HG02870 (cell line): ENCODE results near the gene ACY1.
"Not testable (repeated sequence)": the region's sequence is repeated elsewhere in the genome, so short reads cannot be mapped to it uniquely, and the experiment has no call there.

Experiments used
- ATAC-seq: cut with Tn5 transposase; IDR thresholded peaks from one replicate; pipeline ENCODE4 v1.9.1; 2021; ENCODE audit warnings: mild to moderate bottlenecking, moderate library complexity; ENCODE audit not compliant: unreplicated experiment

The ACY1 gene

GRCh38 chr3:52023860-52024764 lies 40.8 kb downstream of the ACY1 start:
- no peak for ATAC-seq

DNA sequence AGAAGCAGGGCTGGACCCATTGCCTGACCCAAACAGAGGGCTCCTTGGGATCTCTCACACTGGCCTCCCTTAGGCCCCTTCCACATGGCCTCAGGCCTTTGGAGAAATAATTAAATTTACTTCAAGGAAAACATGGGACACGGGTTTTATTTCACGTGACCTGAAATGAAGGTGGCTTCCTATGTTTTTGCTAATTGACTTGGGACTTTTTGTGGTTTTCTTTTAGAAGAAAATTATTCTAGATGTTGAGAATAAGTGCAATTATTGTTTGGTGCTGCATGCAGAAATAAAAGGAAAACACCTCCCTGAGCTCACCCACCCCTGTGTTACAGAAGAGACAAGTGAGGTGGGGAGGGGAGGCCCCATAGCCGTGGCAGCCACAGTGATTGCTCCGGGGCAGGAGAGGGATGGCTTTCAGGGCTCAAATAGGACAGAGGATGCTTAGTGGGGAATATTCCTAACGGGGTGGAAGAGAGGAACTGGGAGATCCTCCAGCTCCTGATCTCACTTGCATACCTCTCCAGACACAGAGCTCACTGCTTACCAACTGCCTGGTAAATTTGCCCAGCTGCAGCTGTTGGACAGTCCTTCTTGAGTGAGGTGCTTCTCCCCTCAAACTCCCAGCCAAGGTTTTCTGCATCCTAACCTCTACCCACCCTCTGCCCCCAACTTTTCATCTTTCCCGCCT lies 41.6 kb downstream of the ACY1 start:
- ATAC-seq = no peak

DNA sequence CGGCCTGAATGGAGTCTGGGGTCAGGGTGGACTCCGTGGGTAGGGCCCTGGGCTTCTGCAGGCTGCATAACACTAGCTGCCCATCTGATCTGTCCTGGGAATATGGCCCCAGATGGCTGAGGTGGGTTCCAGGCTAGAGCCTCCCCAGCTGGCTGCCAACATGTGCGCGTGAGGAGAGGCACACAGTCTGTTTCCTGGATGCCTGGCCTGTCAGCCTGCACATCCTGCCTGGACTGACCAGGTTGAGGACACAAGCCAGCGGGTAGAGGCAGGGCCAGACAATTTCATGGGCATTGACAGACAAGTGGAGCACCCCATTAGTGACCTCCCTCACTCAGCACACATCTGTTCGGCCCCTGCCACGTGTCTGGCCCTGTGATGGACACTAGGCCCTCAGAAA lies 42.1 kb downstream of the ACY1 start:
- ATAC-seq = no peak

DNA sequence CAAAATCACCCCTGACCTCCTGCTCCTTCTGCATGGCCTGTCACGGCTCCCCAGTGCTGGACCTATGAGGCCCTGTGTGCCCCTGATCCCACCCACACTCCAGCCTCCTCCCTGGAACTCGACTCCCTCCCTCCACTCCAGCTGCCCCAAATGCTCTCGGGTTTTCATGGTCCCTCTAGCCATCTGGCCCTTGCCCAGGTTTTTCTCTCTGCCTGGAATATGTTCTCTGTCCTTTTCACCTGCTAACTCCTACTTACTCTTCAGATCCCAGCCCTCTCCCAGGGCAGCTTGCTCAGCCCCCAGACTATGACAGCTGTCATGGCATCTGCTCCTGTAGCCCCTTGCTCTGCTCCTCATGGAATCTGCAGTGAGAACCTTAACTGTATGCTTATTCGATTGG lies 42.7 kb downstream of the ACY1 start:
- ATAC-seq = no peak

DNA sequence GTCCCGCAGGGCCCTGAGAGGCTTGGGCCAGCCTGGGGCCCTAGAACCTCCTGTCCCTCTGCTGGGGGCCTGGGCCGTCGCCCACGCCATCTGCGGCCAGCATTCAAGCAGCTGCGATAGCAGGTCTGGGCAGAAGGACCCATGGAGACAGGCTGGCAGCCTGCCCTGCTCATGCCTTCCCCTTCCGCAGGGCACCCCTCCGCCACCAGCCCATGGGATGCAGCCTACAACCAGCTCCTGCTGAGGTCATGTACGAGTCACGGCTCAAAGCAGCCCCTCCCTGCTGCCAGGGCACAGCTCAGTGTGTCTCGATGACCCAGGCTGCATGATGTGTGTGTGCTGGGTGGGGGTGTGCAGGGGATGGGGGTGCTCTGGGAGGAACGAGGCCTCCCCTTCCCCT lies 45.2 kb downstream of the ACY1 start:
- ATAC-seq = no peak

DNA sequence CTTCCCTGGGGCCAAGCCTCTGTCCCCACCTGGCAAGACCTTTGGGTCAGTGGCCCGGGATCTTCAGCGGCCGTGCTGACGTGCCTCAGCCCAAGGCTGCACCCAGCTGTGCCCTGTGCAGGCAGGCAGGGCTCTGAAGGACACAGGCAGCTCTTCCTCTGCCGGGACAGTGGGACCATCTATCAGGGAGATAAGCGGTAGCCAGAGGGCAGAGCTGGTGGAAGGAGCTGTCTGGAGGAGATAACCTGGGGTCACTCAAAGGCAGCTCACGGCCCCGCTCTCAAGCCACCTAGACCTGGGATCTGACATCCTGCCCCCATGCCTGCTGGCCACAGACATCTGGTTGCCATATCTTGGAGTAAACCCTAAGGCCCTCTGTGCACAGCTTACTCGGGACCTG lies 45.7 kb downstream of the ACY1 start:
- ATAC-seq = no peak

DNA sequence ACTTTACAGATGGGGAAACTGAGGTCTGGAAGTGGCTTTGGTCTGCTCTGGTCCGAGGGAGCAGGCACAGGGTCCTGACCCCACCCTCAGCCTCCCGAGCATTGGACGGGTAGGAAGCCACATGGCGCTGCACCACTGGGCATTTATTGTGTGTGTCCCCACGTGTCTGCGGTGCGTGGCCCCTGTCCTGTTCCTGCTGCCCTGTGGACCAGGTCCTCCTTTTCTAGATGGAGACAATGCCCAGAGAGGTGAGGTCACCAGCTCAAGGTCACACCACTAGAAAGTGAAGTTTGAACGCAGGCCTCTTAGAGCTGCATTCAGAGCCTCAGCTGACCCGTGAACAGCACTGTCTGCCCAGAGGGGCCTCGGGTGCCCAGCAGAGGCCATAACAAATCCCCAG lies 46.2 kb downstream of the ACY1 start:
- ATAC-seq = no peak

DNA sequence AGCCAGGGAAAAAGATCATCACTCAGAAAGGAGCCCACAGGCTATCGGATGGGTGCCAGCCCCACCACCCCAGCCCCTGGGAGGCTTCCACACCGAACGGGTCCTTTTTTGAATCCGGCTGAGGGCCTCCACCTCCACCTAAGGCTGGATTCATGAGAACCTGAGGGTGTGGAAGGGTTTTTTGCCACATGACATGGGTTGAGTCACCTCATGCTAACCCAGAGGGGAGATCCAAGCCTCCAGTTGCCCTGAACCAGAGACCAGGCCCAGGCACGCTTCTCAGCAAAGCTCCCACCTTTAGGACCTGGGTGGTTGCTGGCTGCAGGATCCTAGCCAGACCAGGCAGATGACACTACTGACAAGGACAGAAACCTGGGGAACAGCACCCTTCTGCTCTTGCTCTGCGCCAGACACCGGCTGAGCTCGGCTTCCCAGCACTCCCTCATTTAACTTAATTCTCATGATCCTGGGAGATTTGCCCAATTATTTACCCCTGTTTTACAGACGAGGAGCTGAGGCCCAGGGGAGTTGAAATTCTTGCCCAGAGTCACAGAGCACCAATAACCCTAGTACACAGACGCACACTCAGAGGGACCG lies 47.5 kb downstream of the ACY1 start:
- no peak for ATAC-seq

DNA sequence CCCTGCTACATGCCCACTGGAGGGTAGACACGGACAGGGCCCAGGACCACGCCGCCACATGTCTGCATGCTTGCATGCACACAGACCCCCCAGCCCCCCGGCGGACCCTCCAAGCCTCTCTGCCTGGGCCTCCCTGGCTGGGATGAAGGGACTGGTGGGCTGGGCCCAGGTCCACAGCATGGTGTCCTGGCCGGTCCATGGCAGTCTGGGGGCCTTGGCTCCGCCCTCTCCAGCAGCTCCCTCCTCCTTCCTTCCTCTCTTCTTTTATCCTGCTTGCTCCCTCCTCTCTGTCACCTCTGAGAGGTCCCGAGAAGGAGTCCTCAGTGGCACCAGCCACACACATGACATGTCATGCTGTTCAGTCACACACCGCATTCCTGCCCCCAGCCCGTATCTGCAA lies 48.6 kb downstream of the ACY1 start:
- no peak for ATAC-seq

GRCh38 chr3:52032702-52033408 lies 49.5 kb downstream of the ACY1 start:
- ATAC-seq = no peak

- not testable (repeated sequence) for ATAC-seq
Measured at GRCh38 chr3:52033748-52034147, 50.4 kb downstream of the ACY1 start.

GRCh38 chr3:52034212-52034611 lies 50.9 kb downstream of the ACY1 start:
- ATAC-seq = no peak

DNA sequence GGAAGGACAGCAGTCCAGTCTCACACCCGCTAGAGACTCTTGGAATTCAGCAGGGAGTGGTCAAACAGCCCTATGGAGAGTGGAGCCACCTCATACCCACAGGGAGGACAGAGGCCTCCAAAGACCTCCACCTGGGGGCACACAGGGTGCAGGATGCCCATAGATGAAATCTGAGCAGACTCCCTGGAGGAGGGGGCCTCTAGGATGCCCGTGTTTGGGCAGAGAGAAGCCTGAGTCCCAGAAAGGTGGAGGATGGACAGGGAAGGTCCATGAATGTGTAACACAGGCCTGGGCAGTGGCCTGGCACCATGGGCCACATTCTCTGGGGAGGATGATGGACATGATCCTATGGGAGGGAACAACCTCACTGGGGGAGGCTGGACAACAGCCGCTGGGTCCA lies 51.3 kb downstream of the ACY1 start:
- no peak for ATAC-seq

DNA sequence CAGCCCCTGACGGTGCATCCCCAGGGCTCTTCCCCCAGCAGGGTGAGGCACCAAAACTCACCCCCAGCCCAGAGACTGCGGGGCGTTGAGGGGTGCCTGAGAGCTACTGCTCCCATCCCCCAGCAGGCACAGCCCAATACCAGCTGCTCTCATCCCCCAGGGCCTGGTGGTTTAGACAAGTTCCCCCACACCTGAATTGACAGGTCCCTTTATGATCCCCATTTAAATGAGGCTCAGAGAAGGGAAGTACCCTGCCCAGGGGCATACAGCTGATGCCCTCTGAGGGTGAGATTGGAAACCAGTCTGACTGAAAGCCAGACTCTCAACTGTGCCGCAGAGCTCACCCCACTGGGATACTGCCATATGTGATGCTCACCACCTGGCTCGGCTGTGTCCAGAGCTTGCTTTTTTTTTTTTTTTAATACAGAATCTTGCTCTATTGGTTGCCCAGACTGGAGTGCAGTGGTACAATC lies 52.9 kb downstream of the ACY1 start:
- ATAC-seq = no peak

DNA sequence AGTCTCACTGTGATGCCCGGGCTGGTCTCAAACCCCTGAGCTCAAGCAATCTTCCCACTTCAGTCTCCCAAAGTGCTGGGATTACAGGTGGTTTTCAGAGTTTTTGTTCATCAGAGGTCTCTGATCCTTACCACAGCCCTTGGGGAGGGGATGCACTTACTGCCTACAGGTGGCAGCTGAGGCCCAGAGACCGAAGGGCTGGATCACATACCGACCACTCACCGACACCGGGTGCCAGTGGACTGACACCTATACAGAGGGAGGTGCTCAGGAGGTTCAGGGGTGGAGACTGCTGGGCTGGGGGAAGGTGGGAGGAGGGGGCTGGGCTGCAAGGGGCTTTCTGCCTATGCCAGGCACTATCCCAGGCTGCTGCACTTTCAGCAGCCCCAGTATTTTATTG lies 53.5 kb downstream of the ACY1 start:
- no peak for ATAC-seq

- ATAC-seq = no peak
Measured at GRCh38 chr3:52037291-52037690, 54.0 kb downstream of the ACY1 start.

DNA sequence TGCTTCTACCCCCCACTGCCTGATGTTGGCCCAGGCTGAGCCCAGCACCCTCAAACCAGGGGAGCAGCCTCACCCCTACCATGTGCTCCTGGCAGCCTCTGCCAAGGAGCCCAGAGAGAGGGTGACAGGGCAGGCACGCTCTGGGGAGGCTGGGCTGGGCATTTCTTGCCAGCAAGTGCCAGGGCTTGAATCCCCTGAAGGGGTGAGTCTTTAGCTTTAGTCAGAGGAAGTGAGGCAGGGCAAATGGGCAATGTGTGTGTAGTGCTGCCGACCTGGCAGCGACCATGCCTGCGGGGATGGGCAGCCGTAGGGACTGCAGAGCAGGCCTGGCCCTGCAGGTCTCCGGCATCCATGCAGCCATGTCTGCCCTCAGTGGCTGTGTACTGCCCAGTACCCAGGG lies 54.9 kb downstream of the ACY1 start:
- ATAC-seq = no peak
